HG03097 (cell line): ENCODE data around the gene ZNF408.
"Not testable (repeated sequence)": the region's sequence is repeated elsewhere in the genome, so short reads cannot be mapped to it uniquely, and the experiment has no call there.

Experiments used
- ATAC-seq: cut with Tn5 transposase; IDR thresholded peaks from one replicate; pipeline ENCODE4 v1.9.1; 2021; ENCODE audit not compliant: unreplicated experiment, low FRiP score

Gene ZNF408

DNA sequence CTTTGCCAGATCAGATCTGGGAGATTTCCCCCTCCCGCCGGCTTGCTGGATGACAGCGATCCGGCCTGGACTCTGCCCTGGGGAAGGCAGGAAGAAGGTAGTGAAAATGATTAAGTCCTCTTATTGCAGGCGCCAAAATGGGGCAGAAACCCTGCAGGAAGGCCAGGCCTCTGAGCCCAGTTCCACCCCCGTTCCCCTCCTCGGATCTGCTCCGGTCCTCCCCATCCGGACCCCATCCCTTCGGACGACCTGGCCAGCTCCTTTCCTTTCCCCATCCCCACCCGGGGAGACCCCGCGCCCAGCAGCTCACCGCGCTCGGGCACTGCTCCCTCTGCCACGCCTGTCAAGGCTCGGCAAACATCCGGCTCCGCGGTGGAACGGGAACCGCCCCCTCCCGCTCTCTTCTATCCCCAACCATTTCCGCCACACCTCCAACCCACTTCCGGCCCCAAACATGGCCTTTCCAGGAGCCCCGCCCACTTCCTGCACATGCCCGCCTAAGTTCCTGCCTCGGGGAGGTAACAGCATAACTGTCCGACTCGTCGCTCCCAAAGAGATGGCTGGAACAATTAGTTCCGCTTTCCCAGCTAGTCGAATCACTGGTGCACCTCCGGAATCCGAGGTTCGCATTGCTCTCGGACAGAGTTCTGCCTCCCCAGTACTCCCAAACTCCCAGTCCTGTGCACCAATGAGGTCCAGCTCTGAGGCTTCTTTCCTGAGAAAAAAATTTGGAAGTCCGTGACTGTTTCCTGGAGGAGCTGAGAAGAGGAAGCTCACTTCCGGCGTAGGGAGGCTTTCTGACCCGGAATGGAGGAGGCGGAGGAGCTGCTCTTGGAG is at the start of gene ZNF408, which contains the start of gene ARHGAP1:
Gene ZNF408, plus strand, starts transcription at position 791 of the 837 bp plus-strand sequence. Its CDS starts 17 bp downstream, at position 808.
Gene ARHGAP1, minus strand, starts transcription at position 379 of the 837 bp plus-strand sequence. CDS start 4,512 bp downstream, outside the sequence.
- ATAC-seq = peak; percentile 87

DNA sequence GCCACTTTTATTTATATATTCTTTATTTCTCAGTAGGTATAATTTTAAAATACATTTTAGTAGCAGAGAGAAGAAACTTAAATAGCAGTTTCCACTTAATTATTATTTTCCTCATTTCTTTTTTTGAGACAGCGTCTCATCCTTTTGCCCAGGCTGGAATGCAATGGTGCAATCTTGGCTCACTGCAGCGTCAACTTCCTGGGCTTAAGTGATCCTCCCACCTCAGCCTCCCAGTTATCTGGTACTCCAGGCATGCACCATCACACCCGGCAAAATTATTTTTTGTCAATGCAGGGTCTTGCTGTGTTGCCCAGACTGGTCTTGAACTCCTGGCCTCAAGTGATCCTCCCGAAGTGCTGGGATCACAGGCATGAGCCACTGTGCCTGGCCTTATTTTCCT is 45.2 kb upstream of the ZNF408 start:
- ATAC-seq = no peak

- ATAC-seq = no peak
These were observed 43.6 kb upstream of the ZNF408 start for GRCh38 chr11:46657186-46657585.

GRCh38 chr11:46658259-46658658 is 42.6 kb upstream of the ZNF408 start:
- no peak for ATAC-seq

DNA sequence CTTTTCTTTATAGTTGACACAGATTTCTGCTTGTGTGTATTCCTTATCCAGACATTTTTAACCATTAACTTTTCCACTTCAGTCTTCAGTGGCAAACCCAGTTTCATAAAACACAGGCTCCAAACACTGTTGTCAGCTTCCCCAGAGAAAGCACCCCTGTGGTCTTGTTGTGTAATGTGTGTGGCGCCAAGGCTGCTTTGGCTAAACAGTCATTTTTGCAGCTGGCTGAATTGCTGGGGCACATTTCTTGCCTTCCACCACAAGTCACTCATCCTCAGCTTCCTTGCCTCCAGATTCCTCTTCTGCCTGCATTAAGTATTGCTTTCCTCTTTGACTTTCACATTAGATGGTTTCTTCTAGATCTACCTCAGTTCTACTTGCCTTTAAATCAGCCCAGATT is 40.9 kb upstream of the ZNF408 start:
- no peak for ATAC-seq

DNA sequence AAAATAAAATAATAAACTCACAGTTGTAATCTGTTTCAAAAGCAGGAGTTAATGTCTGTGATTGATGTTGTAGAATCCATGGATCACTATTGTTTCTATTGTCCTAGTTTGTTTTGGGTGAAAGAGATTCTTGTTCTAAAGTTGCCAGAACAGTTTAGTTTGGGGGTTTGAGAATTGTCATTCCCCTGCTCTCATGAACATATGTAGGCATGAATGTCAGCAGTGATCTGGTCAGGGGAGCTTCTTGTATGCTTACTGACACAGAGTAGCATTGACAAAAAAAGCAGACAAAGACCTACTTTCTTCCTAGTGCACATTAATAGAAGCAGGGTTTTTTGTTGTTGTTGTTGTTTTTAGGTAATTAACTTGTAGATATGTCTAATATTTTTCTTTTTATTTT is 39.0 kb upstream of the ZNF408 start:
- ATAC-seq = no peak

GRCh38 chr11:46662366-46662765 is 38.5 kb upstream of the ZNF408 start:
- no peak for ATAC-seq

DNA sequence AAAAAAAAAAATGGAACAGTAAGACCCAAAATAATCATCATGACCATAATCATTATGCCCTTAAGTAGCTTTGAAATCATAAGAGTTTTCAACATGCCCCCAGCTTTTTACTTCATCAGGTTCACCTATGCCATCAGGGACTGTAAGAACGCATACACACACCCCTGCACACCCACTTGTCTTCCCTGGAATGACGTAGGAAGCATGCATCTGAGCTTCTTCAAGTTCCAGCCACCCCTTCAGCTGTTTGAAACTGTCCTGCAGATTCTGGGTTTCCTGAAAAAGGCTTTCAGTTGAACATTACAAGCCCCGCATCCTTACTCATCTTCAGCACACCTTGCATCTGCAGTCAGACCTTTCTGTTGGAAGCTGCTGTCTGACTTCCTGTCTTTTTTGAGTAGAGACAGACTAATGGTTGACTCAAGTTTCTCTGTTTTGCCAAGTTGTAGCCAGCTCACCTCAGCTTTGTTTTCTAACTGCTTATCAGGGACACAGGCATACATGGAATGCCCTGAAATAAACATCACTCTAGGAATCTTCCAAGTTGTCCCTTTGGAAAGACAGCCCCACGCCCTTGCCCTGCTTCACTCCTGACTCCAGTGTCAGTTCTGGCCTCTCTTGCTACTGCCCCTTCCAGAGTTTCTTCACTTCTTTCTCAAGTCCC is 37.4 kb upstream of the ZNF408 start:
- no peak for ATAC-seq

GRCh38 chr11:46664612-46665011 is 36.2 kb upstream of the ZNF408 start:
- no peak for ATAC-seq

GRCh38 chr11:46665356-46665755 is 35.5 kb upstream of the ZNF408 start:
- ATAC-seq = no peak

GRCh38 chr11:46666516-46666915 is 34.3 kb upstream of the ZNF408 start:
- ATAC-seq = no peak

GRCh38 chr11:46667043-46667481 is 33.8 kb upstream of the ZNF408 start:
- no peak for ATAC-seq

GRCh38 chr11:46668480-46669085 is 32.2 kb upstream of the ZNF408 start:
- ATAC-seq = no peak

GRCh38 chr11:46669711-46670139 is 31.1 kb upstream of the ZNF408 start:
- no peak for ATAC-seq

DNA sequence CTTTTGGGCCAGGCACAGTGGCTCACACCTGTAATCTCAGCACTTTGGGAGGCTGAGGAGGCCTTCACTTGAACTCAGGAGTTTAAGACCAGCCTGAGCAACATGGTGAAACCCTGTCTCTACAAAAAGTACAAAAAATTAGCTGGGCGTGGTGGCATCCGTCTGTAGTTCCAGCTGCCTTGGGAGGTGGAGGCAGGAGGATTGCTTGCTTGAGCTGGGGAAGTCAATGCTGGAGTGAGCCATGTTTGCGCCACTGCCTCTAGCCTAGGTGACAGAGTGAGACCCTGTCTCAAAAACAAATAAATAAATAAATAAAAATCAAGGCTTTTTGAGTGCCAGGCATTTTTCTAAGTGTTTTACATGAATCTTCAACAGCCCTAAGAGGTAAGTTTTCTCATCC is 30.3 kb upstream of the ZNF408 start:
- ATAC-seq = not testable (repeated sequence)

GRCh38 chr11:46671958-46672315 is 28.9 kb upstream of the ZNF408 start:
- no peak for ATAC-seq

- ATAC-seq = no peak
These were observed 28.4 kb upstream of the ZNF408 start for GRCh38 chr11:46672381-46672839.

- no peak for ATAC-seq
These were observed 26.9 kb upstream of the ZNF408 start for GRCh38 chr11:46673713-46674462.

DNA sequence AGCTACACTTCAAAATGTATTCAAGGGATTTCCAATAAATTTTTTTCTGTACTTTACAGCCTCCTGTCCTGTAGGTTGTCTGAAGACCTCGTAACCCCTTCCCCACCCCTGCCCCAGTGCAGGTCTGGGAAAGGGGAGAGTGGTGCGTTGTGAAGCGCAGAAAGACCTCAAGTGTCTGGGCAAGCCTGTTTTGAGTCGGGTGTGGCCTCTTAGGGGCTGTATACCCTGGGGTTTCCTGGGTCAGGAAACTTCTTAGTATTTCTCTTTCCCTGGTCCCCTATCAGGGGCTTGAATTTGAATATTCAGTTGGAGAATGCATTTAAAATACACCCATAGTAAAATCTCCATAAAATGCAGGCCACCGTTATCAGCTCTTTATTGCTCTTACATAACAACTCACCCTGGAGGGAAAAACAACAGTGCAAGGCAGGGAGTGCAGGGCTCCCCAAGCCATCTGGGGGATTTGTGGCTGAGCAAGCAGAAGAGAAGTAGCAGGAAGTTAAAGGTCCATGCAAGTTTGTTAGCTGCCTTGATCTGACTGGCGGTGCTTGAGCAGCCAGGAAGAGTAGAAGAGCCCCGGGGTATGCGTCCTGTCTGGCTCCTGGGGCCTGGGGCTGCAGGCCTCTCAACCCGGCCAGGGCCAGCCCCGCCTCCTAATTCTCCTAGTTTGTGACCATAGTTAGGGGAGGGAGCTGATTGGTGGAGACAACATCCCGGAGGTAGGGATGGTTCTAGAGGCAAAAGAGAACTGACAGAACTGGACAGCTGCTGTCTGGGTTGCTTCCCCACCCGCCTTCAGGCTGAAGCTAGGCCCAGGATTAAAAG is 26.2 kb upstream of the ZNF408 start:
- ATAC-seq = no peak
